K562 (cell line): ENCODE data around the gene AGAP3. TPM values are rescaled to one million over a fixed set of nuclear protein-coding genes. Genes with fewer than 3 reads are reported as not detected.

Source experiments
- ARNT ChIP-seq, 2 experiments: fragments of 450-650 bp; IDR thresholded peaks; 2 replicates each; pipeline ENCODE4 v1.6.1; 2016; ENCODE audit warnings: mild to moderate bottlenecking in 1 of 2
- CBX3 ChIP-seq, 2 experiments: IDR thresholded peaks; 1 replicate in 1 of 2; 2 replicates in 1 of 2; pipeline ENCODE4 v1.6.1; 2012; ENCODE audit warnings: inconsistent platforms in 2 of 2, low read length in 2 of 2, borderline replicate concordance in 1 of 2, control low read depth in 1 of 2
- DACH1 ChIP-seq: fragments of 450-650 bp; IDR thresholded peaks from 2 replicates; pipeline ENCODE4 v1.6.1; 2018; ENCODE audit not compliant: partially characterized antibody
- HDAC8 ChIP-seq: fragments of 450-650 bp; IDR thresholded peaks from 2 replicates; pipeline ENCODE4 v1.6.1; 2016; ENCODE audit warnings: mild to moderate bottlenecking, missing genetic modification characterization, moderate library complexity, missing compliant biosample characterization
- JUNB ChIP-seq: fragments of 450-650 bp; formaldehyde crosslinking; conservative IDR thresholded peaks from 2 replicates; pipeline ENCODE4 v1.4.0; 2020; ENCODE audit warnings: mild to moderate bottlenecking
- NFIC ChIP-seq: fragments of 450-650 bp; IDR thresholded peaks from 2 replicates; pipeline ENCODE4 v1.6.1; 2017; ENCODE audit warnings: mild to moderate bottlenecking, inconsistent platforms
- RFX7 ChIP-seq: fragments of 250-450 bp; sonication (Bioruptor Pico); IDR thresholded peaks from 2 replicates; pipeline ENCODE4 v1.5.1; 2021; ENCODE audit warnings: mild to moderate bottlenecking
- SAFB ChIP-seq: fragments of 200-400 bp; formaldehyde crosslinking; IDR thresholded peaks from 2 replicates; pipeline ENCODE4 v1.6.1; 2017; ENCODE audit warnings: low read depth, low read length, borderline replicate concordance
- SMAD4 ChIP-seq: fragments of 250-450 bp; sonication (Bioruptor Pico); conservative IDR thresholded peaks from 2 replicates; pipeline ENCODE4 v1.8.0; 2021; ENCODE audit warnings: inconsistent platforms, mild to moderate bottlenecking, moderate library complexity
- SRSF7 ChIP-seq: fragments of 200-400 bp; formaldehyde crosslinking; optimal IDR thresholded peaks from 2 replicates; pipeline ENCODE3; 2017; ENCODE audit warnings: mild to moderate bottlenecking, low read depth, low read length
- STAG1 ChIP-seq: sonication (generic); formaldehyde crosslinking; IDR thresholded peaks from 2 replicates; pipeline ENCODE4 v1.5.0; 2020; ENCODE audit warnings: missing genetic modification reagents, borderline replicate concordance
- XRCC4 ChIP-seq: IDR thresholded peaks from one replicate; pipeline ENCODE4 v1.6.1; 2011; ENCODE audit not compliant: insufficient read depth, insufficient read length; ENCODE audit errors: extremely low read depth
- ZNF561 ChIP-seq: fragments of 450-650 bp; formaldehyde crosslinking; conservative IDR thresholded peaks from 2 replicates; pipeline ENCODE4 v1.4.0; 2020; ENCODE audit warnings: mild to moderate bottlenecking, moderate library complexity
- ZNF589 ChIP-seq: fragments of 200-800 bp; sonication (Bioruptor generic); IDR thresholded peaks from 2 replicates; pipeline ENCODE4 v1.6.1; 2016; ENCODE audit warnings: low read depth, missing genetic modification characterization, missing compliant biosample characterization
- ZSCAN32 ChIP-seq: fragments of 450-650 bp; formaldehyde crosslinking; IDR thresholded peaks from 2 replicates; pipeline ENCODE4 v1.4.0; 2020; ENCODE audit warnings: mild to moderate bottlenecking, moderate library complexity
- polyA plus RNA-seq, 8 experiments: library from polyadenylated mRNA; depleted of rRNA in 4 of 8; stranded (reverse) in 5 of 8; unstranded in 3 of 8; fragments of >200 nt; fragmentation: Nextera tagmentation in 2 of 8; fragmentation: Illumina TruSeq in 1 of 8; extraction: Ambion mirVana in 2 of 8; extraction: Trizol in 1 of 8; gene quantifications; 2 replicates each; pipeline versions ENCODE4 v1.2.1 to v1.2.3, GENCODE V29; 2011 to 2014; ENCODE audit warnings: inconsistent platforms in 1 of 8, missing spikeins in 1 of 8
- total RNA-seq, 7 experiments: library from RNA; depleted of rRNA in 6 of 7; stranded (reverse); fragments of >200 nt in 6 of 7; fragmentation: Illumina TruSeq in 2 of 7; extraction: Trizol in 2 of 7; gene quantifications; 2 replicates each; pipeline versions ENCODE4 v1.2.1 to v1.2.3, GENCODE V29; 2011 to 2021; ENCODE audit warnings: low replicate concordance in 1 of 7
- TF ChIP-seq, protein P1 (sequence below): IDR thresholded peaks from 2 replicates; pipeline ENCODE4 v1.6.1; 2011; ENCODE audit warnings: borderline replicate concordance, low read depth, mild to moderate bottlenecking, moderate library complexity, low read length; ENCODE audit not compliant: insufficient read depth, poor library complexity, severe bottlenecking
- TF ChIP-seq, protein P2 (sequence below): sonication (generic); formaldehyde crosslinking; IDR thresholded peaks from 2 replicates; pipeline ENCODE4 v1.5.0; 2020; ENCODE audit warnings: missing genetic modification reagents
- TF ChIP-seq, protein P3 (sequence below): conservative IDR thresholded peaks from 2 replicates; pipeline ENCODE4 v1.6.1; 2011; ENCODE audit warnings: low read depth, mild to moderate bottlenecking, low read length; ENCODE audit not compliant: control insufficient read depth
- TF ChIP-seq, protein P4 (sequence below): sonication (generic); formaldehyde crosslinking; IDR thresholded peaks from 2 replicates; pipeline ENCODE4 v1.8.1; 2023; ENCODE audit warnings: mild to moderate bottlenecking, missing genetic modification reagents
- TF ChIP-seq, protein P5 (sequence below): fragments of 250-450 bp; sonication (Bioruptor Pico); IDR thresholded peaks from 2 replicates; pipeline ENCODE4 v1.9.0; 2021; ENCODE audit warnings: mild to moderate bottlenecking

Gene AGAP3
- total and polyA plus RNA-seq, 9 of the 15 experiments (the other 6 are each of a cell fraction or from before 2014, with no cell fraction given): 3.4 to 208 (median 62.2) TPM

DNA sequence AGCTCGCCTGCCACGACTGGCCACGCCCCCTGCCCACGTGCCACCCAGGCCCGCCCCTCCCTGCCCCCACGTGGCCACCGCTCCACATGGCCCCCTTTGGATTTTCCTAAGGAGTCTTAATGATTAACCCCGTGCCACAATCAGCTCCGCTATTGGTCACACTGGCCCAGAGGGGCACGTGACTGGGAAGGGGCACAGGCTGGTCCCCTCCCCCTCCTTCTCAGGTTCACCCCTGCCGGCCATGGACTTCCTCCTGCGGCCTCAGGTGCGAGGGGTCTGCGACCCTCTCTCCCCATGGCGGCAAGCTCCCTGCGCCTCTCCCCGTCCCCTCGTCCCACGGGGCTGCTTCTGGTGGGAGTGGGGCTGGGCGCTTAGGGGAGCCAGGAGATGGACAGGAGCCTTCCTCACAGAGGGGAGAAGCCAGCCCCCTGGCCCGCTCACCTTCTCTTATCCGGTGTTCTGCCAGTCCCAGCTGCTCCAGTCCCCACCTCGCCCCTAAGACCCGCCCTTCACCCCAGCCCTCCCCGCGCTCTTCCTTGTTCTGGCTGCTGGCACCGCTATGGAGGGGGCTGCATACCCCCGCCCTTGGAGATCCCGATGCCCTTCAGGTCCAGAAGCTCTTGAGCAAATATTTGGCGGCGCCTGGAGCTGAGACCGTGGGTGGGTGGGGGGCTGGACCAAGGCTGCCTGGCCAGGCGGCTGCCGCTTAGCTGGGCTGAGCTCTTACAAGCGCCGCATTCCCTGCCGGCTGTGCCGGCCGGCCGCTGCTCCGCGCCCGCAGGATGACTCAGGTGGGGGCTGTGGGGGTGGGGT is 23.7 kb upstream of the AGAP3 start (continued):
- TF ChIP-seq ARNT (IDR thresholded peaks at IDR 0.05) (no peak; a peak in 1 of 4 replicates), DACH1 (peak; percentile 57), JUNB (no peak), STAG1 (CRISPR knock-in tag) (no peak), HDAC8 (peak; percentile 21; the same call in 1 of the 2 replicates), ZSCAN32 (no peak), SMAD4 (CRISPR knock-in tag) (no peak), SAFB (no peak), NFIC (no peak; the same call in 1 of the 2 replicates), SRSF7 (no peak), ZNF561 (CRISPR knock-in tag) (no peak), XRCC4 (no peak), ZNF589 (CRISPR knock-in tag) (no peak), CBX3 (IDR thresholded peaks at IDR 0.05; ENCODE audit: borderline replicate concordance in 1 of 2, low read length in 2 of 2) (0 out of 3 replicates have a peak, but pooled peaks of 1 of the 2 experiments have one; percentile 6), RFX7 (CRISPR knock-in tag) (no peak)
- TF ChIP-seq, protein P1, sequence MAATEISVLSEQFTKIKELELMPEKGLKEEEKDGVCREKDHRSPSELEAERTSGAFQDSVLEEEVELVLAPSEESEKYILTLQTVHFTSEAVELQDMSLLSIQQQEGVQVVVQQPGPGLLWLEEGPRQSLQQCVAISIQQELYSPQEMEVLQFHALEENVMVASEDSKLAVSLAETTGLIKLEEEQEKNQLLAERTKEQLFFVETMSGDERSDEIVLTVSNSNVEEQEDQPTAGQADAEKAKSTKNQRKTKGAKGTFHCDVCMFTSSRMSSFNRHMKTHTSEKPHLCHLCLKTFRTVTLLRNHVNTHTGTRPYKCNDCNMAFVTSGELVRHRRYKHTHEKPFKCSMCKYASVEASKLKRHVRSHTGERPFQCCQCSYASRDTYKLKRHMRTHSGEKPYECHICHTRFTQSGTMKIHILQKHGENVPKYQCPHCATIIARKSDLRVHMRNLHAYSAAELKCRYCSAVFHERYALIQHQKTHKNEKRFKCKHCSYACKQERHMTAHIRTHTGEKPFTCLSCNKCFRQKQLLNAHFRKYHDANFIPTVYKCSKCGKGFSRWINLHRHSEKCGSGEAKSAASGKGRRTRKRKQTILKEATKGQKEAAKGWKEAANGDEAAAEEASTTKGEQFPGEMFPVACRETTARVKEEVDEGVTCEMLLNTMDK: no peak
- TF ChIP-seq, protein P2, sequence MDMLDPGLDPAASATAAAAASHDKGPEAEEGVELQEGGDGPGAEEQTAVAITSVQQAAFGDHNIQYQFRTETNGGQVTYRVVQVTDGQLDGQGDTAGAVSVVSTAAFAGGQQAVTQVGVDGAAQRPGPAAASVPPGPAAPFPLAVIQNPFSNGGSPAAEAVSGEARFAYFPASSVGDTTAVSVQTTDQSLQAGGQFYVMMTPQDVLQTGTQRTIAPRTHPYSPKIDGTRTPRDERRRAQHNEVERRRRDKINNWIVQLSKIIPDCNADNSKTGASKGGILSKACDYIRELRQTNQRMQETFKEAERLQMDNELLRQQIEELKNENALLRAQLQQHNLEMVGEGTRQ: peak; percentile 95
- TF ChIP-seq, protein P3, sequence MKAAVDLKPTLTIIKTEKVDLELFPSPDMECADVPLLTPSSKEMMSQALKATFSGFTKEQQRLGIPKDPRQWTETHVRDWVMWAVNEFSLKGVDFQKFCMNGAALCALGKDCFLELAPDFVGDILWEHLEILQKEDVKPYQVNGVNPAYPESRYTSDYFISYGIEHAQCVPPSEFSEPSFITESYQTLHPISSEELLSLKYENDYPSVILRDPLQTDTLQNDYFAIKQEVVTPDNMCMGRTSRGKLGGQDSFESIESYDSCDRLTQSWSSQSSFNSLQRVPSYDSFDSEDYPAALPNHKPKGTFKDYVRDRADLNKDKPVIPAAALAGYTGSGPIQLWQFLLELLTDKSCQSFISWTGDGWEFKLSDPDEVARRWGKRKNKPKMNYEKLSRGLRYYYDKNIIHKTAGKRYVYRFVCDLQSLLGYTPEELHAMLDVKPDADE: peak; percentile 74
- TF ChIP-seq, protein P4, sequence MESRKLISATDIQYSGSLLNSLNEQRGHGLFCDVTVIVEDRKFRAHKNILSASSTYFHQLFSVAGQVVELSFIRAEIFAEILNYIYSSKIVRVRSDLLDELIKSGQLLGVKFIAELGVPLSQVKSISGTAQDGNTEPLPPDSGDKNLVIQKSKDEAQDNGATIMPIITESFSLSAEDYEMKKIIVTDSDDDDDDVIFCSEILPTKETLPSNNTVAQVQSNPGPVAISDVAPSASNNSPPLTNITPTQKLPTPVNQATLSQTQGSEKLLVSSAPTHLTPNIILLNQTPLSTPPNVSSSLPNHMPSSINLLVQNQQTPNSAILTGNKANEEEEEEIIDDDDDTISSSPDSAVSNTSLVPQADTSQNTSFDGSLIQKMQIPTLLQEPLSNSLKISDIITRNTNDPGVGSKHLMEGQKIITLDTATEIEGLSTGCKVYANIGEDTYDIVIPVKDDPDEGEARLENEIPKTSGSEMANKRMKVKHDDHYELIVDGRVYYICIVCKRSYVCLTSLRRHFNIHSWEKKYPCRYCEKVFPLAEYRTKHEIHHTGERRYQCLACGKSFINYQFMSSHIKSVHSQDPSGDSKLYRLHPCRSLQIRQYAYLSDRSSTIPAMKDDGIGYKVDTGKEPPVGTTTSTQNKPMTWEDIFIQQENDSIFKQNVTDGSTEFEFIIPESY: no peak
- TF ChIP-seq, protein P5, sequence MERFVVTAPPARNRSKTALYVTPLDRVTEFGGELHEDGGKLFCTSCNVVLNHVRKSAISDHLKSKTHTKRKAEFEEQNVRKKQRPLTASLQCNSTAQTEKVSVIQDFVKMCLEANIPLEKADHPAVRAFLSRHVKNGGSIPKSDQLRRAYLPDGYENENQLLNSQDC: 0 out of 2 replicates have a peak, but pooled peaks have one; percentile 49
